Suppressor macrophage treated with lipopolysaccharide for 1 hour (primary cell): Measurements from ENCODE around the gene B9D1.

Experiments
- DNase-seq, 3 donors: peaks; one replicate each; pipeline ENCODE4 v3.0.0-alpha.2; 2020 to 2022

The B9D1 gene

DNA sequence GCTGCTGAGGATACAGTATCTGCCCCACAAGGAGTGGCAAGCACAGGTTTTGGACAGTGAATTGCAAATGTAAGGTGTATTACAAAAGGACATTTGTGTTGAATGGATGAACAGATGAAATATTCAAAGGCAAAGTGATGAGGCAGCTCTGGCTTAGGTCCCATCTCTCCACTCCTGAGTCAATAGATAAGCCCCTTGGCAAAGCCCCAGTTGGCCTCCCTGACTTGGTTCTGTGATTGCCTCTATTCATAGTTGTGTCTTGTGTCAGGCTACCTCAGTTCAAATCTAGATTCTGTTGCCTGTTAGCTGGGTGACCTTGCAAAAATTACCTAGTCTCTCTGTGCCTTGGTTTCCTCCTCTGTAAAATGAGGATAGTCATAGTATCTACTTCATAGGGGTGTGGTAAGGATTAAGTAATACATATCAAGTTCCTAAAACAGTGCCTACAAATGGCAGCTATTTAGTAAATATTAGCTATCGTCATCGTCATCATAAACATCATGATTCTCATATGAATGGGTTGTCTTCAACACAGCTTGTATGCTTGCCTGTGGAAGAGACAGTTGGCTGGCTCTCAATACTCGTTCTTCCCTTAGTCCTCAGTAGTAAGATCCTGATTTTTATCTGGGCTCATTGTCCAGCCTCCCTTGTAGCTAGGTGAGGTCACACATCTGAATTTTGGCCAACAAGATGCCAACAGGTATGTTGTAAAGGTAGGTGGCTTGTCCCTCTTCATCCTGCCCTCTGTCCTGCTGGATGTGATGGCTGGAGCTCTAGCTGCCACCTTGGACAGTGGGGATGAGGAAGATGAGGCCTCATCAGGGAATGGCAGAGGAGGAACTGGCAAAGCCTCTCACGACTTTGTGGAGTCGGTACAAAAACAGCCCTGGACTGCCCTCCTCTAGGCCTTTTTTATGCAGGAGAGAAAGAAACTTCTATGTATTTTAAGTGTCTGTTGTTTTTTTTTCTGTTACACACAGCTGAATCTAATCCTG lies 26.6 kb upstream of the B9D1 start:
- peak in 2 of 3 donors; percentile 36 to 43 for DNase-seq

- no peak for DNase-seq
Measured at GRCh38 chr17:19387921-19388521, 25.5 kb upstream of the B9D1 start.

DNA sequence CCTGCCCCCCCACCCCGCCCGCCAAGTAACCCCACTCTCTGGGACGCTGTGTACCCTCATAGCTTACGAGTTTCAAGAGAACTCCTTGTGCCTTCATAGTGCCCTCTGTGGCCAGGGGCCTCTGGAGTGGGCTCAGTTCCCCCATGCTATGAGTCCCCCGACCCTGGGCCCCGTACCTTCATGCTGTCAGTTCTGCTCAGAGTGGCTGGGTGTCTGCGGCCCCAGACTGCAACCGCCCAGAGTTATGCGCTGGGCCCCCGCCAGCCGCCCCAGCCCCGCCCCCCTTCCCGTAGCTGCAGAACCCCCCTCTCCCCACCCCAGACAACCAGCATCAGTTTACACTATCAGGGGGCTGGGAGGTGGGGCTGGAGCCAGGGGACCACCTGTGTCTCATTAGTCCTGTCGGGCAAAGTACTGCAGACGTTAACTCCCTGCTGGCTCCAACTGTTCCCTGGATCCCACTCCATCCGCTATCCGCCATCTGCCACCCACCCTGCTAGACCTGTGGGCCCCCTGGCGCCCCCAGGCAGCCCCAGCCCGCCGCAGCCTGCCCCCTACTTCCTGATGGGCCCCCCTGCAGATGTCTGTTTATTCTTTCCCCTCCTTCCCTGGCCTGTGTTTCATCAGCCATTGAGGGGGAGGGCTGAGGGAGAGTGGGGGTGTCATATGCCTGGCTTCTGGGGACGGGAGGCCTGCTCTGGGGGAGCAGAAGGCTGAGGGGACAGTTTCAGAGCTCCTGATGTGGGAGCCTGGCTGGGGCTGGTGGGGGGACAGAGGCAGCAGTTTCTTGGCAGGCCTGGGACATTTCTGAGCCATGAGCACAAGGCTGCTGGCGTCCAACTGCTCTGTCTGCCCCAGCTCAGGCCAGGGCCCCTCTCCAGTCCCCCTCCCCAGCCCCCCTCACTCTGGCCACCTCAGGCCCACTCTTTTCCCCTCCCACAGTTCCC lies 24.7 kb upstream of the B9D1 start, which contains the start of gene MFAP4:
Gene MFAP4 (minus strand): TSS at position 217 of the 947 bp plus-strand sequence. CDS start 35 bp downstream, at position 182.
- DNase-seq, result no peak

GRCh38 chr17:19386051-19386929 lies 23.8 kb upstream of the B9D1 start:
- peak; percentile 95 to 99 (median 98) for DNase-seq

- DNase-seq, result no peak
Measured at GRCh38 chr17:19385521-19385983, 23.0 kb upstream of the B9D1 start.

DNA sequence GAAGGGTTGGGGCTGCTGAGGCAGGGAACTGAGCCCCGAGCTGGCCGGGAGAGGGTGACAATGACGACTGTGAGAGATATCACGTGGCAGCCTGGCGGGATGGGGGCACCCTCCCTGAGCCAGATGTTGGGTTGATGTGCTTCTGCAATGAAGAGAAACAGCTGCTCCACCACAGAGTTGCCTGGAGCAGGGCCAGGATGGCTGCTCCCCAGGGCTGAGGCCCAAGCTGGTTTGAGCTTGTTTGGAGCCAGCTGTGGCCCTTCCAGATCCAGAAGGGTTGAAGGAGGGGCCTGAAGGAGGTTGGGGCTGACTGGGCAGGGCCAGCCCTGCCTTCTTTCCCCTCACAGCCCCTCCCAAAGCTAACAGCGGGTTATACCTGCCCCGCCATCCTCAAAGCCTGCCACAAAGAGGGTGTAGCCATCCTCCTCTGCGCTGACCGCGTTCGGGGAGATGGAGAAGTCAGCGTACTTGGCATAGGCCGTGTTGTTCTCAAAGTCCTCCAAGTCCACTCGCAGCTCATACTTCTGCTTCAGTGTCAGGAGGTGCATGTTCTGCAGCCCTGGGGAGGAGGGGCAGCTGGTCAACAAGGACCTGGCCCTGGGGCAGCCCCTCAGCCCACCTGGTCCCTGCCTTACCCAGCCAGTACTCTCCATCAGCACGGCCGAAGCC lies 22.3 kb upstream of the B9D1 start:
- DNase-seq, result no peak

- no peak for DNase-seq
Measured at GRCh38 chr17:19383681-19384470, 21.4 kb upstream of the B9D1 start.

DNA sequence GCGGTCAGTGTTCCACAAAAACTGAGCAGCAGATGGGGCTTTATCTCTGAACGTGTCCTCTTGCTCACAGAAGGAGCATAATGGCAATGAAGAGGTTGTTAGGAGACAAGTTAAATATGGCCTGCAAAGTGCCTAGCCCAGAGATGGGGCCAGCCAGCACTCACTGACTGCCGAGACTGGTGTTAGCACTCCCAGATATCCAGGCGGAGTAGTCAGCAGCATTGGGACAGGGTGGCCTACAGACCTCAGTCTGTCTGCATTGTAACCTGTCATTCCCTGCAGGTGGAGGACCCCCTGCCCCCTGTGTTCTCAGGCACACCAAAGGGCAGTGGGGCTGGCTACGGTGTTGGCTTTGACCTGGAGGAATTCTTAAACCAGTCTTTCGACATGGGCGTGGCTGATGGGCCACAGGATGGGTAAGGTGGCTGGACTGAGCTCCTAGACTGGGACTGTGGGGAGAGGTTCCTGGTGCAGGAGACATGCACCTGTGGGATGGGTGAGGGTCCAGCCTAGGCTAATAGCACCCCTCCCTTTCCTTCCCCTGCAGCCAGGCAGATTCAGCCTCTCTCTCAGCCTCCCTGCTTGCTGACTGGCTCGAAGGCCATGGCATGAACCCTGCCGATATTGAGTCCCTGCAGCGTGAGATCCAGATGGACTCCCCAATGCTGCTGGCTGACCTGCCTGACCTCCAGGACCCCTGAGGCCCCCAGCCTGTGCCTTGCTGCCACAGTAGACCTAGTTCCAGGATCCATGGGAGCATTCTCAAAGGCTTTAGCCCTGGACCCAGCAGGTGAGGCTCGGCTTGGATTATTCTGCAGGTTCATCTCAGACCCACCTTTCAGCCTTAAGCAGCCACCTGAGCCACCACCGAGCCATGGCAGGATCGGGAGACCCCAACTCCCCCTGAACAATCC lies 20.3 kb upstream of the B9D1 start:
- DNase-seq, result no peak

- DNase-seq, result no peak
Measured at GRCh38 chr17:19381741-19382444, 19.4 kb upstream of the B9D1 start.

GRCh38 chr17:19381361-19381740 lies 18.8 kb upstream of the B9D1 start:
- DNase-seq, result no peak

- no peak for DNase-seq
Measured at GRCh38 chr17:19380481-19381301, 18.2 kb upstream of the B9D1 start.

DNA sequence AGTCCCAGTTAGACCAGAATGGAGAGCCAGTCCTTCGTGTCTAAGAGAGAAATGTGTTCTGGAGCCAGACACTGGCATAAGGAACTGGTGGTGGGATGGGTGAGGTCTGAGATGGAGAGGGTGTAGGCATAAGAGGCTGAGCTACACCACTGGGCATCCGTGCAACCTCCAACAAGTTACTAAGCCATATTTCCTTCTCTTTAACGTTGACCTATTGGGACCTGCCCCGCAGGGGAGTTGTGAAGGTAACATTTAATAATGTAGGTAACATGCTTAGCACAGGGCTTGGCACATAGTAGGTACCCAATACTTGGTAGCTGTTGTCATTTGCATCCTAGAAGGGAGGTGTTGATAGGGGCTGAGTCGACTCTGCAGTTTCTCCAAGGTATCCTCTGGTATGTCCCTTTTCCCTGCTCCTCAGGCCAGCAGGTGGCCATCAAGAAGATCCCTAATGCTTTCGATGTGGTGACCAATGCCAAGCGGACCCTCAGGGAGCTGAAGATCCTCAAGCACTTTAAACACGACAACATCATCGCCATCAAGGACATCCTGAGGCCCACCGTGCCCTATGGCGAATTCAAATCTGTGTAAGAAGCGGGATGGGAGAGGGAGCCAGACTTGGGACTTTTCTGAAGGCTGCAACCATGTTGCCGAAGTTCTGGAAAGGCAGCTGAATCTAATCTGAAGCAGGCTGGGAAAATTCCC lies 17.0 kb upstream of the B9D1 start:
- DNase-seq, result no peak

DNA sequence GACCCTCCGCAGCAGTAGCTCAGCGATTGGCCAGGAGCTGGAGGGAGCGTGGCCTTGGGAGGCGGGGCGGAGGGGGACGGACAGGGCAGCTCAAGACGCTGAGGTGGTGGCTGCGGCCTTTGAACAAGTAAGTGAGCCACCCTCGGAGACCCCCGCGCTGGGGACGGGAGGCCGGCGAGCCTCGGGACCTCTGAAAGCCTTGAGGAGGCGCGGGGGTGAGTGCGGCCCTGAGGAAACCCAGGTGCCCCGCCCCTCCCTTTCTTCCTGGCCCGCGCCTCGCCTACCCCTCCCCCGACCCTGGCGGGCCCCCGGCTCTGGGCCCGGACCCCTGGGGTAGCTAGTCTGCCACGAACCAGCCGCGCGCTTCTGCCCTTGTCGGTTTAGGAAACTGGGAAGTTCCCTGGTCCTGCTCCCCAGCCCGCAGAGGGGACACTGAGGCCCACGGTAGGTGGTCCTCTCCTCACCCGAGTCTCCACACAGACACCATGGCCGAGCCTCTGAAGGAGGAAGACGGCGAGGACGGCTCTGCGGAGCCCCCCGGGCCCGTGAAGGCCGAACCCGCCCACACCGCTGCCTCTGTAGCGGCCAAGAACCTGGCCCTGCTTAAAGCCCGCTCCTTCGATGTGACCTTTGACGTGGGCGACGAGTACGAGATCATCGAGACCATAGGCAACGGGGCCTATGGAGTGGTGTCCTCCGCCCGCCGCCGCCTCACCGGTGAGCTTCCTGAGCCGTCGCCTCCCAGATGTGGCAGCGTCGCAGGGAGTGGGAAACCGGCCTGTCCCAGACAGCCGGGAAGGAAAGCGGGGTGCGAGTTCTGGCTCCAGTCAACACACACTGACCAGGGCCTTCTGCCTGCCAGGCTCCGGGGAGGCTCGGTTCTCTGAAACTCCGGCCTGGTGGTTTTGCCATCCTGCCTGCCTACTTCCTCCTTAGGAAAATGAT lies 16.2 kb upstream of the B9D1 start, which contains the start of gene MAPK7:
Gene MAPK7 (plus strand): TSS at position 83 of the 945 bp plus-strand sequence. CDS start 403 bp downstream, at position 486.
- DNase-seq, result peak in 2 of 3 donors; percentile 28 to 49

DNA sequence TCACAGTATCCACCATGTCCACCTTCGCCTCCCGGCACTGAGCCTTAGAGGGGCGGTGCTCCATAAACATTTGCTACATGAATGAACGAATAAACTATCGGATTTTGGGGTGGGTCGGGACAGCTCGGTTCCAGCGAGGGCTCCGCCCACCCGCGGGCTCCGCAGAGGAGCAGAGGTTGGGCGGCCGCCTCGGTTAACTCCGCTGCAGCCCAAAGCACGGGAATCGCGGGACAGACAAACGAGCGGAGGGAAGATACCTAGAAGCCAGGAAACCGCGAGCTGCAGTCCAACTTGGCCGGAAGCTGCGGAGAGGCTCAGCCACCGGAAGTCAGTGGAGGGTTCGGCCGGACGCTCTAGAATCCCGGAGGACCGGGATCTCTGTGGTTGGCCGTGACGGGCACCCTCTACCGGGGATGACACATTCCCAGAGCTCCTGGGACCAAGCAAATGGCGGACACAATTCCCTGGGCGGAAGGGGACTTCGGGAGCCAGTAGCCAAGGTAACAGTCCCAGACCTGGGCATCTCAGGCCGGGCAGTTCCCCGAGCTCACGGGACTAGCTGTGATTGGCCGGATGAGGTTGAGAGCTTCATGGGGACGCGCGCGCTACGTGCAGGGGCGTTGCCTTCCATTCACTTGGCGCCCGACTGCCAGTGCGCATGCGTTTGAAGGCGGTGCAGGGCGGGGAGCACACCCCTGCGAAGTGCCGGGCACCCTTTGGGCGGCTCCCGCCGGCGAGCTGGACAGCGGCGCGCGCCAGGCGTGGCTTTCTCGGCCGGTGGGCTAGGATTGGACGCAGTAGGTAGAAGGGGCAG lies 15.3 kb upstream of the B9D1 start:
- DNase-seq, result peak; percentile 99

- no peak for DNase-seq
Measured at GRCh38 chr17:19376811-19377210, 14.3 kb upstream of the B9D1 start.
